ENCODE results near the gene KLHL10. TPM values are rescaled to one million over a fixed set of nuclear protein-coding genes. Genes with fewer than 3 reads are reported as not detected.

KLHL10 gene
- total and polyA plus RNA-seq, 9 of the 15 experiments (the other 6 are each of a cell fraction or from before 2014, with no cell fraction given), result 0.06 to 0.56 (median 0.12) TPM; not detected in 5

DNA sequence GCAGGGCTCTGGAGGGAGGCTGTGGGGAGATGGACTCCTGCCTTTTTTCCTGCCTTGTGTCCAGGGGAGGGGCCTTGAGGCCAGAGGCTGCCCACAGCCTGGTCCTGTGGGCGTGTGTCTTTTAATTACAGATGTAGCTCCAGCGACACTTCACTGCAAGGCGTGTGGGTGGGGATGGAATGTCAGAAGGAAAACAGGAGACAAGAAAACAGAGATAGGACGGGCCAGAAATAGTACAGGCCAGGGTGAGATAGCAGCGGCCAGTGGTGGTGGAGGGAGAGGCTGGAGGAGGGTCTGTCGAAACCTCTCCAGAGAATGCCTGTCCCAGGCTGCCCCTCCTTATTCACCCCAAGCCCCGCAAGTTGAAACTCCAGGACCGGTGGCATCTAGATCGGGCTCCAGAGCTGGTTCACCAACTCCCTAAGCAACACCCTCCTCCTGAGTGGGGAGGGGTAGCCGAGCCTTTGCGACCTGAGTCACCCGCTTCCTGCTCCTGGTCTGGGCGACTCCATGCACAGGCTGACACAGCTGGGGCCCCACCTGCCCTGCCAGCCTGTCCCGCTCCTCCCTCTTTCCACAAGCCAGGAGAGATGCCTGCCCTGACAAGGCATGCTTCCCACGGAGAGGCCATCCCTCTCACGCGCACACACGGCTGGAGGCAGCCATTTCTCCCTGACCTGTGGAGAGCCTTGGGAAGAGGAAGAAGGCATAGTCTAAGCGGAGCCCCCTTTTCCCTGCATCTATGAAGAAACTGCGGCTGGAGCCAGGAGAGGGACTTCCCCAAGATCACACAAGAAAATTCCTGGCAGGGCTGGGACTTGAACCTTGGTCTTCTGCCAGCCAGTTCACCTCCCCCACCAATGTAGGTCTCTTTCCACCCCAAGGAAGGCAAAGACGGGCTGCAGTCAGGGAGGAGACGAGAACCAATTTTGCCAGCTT lies 44.5 kb upstream of the KLHL10 start (continued):
- TF ChIP-seq ZNF592 (IDR thresholded peaks at IDR 0.05), result peak; percentile 69
- TF ChIP-seq SFPQ (IDR thresholded peaks at IDR 0.05; ENCODE audit: low read depth, low read length), result no peak
- peak; percentile 40 for TF ChIP-seq ZFX (CRISPR knock-in tag; IDR thresholded peaks at IDR 0.05)
- no peak for TF ChIP-seq NR4A1 (CRISPR knock-in tag; IDR thresholded peaks at IDR 0.05)
- 0 out of 2 replicates have a peak, but pooled peaks have one; percentile 71 for TF ChIP-seq NR4A1 (tag; IDR thresholded peaks at IDR 0.05)
- TF ChIP-seq CBFA2T2 (conservative IDR thresholded peaks at IDR 0.05), result peak; percentile 71; the same call in 1 of the 2 replicates
- no peak for TF ChIP-seq RHOXF2B (CRISPR knock-in tag; conservative IDR thresholded peaks at IDR 0.05)
- TF ChIP-seq NBN (IDR thresholded peaks at IDR 0.05; ENCODE audit: low read depth), result peak; percentile 62
- peak; percentile 37; the same call in 1 of the 2 replicates for TF ChIP-seq ZNF175 (CRISPR knock-in tag; IDR thresholded peaks at IDR 0.05; ENCODE audit: low read depth)
- TF ChIP-seq ETV6 (IDR thresholded peaks at IDR 0.05; ENCODE audit: borderline replicate concordance in 1 of 2, low read depth in 2 of 2, low read length in 1 of 2), result 0 out of 4 replicates have a peak, but pooled peaks of 1 of the 2 experiments have one; percentile 33
- TF ChIP-seq ETV6 (CRISPR knock-in tag; IDR thresholded peaks at IDR 0.05; ENCODE audit: borderline replicate concordance), result no peak
- no peak for TF ChIP-seq FUS (optimal IDR thresholded peaks at IDR 0.05; ENCODE audit: low read depth, low read length)
- peak; percentile 49 for TF ChIP-seq CEBPB (tag; IDR thresholded peaks at IDR 0.05)
- TF ChIP-seq ATF3 (IDR thresholded peaks at IDR 0.05), result peak; percentile 35
- no peak for TF ChIP-seq ATF3 (CRISPR knock-in tag; conservative IDR thresholded peaks at IDR 0.05)
- TF ChIP-seq ZNF584 (CRISPR knock-in tag; IDR thresholded peaks at IDR 0.05; ENCODE audit: low read depth), result no peak; the same call in 1 of the 2 replicates
- TF ChIP-seq SMARCA5 (IDR thresholded peaks at IDR 0.05), result 0 out of 2 replicates have a peak, but pooled peaks have one; percentile 48
- 0 out of 2 replicates have a peak, but pooled peaks have one; percentile 39 for TF ChIP-seq HDAC8 (tag; IDR thresholded peaks at IDR 0.05)
- TF ChIP-seq CTBP1 (IDR thresholded peaks at IDR 0.05; ENCODE audit: borderline replicate concordance), result peak; percentile 96
- TF ChIP-seq ZNF23 (CRISPR knock-in tag; IDR thresholded peaks at IDR 0.05), result no peak
- TF ChIP-seq SLC30A9 (CRISPR knock-in tag; IDR thresholded peaks at IDR 0.05), result no peak

Measured in K562 (cell line).